SK-N-SH (cell line): ENCODE measurements around the gene CASK. TPM values are rescaled to one million over a fixed set of nuclear protein-coding genes. Genes with fewer than 3 reads are reported as not detected.
"Not testable (repeated sequence)": the region's sequence is repeated elsewhere in the genome, so short reads cannot be mapped to it uniquely, and the experiment has no call there.

Source experiments
- CTCF ChIA-PET: fragments of 300-600, 350-600 bp; formaldehyde crosslinking; extraction: SDS; loops from one replicate; lab custom pipeline; 2021; lab: Yijun Ruan, JAX
- POLR2A ChIA-PET: fragments of 350-600 bp; sonication (Branson Sonifier 250); formaldehyde crosslinking; extraction: SDS; loops from one replicate; lab custom pipeline; 2020; ENCODE audit warnings: antibody characterized with exemption, inconsistent platforms; lab: Yijun Ruan, JAX
- DNase-seq: peaks from one replicate; pipeline ENCODE4 v3.0.0; 2012
- H2AFZ ChIP-seq: fragments of 200-600 bp; sonication (generic); 2 replicates; pipeline ENCODE4 v1.8.1; 2016; ENCODE audit warnings: antibody characterized with exemption, mild to moderate bottlenecking, low read depth
- H3F3A ChIP-seq: fragments of 200-600 bp; sonication (generic); replicated peaks from 2 replicates; pipeline ENCODE3; 2016; ENCODE audit warnings: antibody characterized with exemption, mild to moderate bottlenecking; ENCODE audit not compliant: insufficient read depth
- H3K27ac ChIP-seq, 2 experiments: fragments of 200-500 bp in 1 of 2; fragments of 200-600 bp in 1 of 2; sonication (Bioruptor generic) in 1 of 2; sonication (generic), shearing (Covaris generic) in 1 of 2; 2 replicates each; pipeline versions ENCODE4 v1.5.1 to v1.6.1; 2014 to 2016; ENCODE audit warnings: low read depth in 2 of 2, inconsistent platforms in 1 of 2, low read length in 1 of 2, mild to moderate bottlenecking in 1 of 2, mixed read lengths in 1 of 2
- H3K27me3 ChIP-seq: fragments of 200-600 bp; sonication (generic), shearing (Covaris generic); 2 replicates; pipeline ENCODE4 v1.6.1; 2016; ENCODE audit warnings: mixed run types; ENCODE audit not compliant: insufficient read depth
- H3K36me3 ChIP-seq, 2 experiments: fragments of 200-500 bp in 1 of 2; fragments of 200-600 bp in 1 of 2; sonication (Bioruptor generic) in 1 of 2; sonication (generic) in 1 of 2; replicated peaks in 1 of 2; 2 replicates each; pipeline versions ENCODE3 to v1.5.1; 2014 to 2016; ENCODE audit warnings: low read length in 1 of 2, mild to moderate bottlenecking in 1 of 2; ENCODE audit not compliant: insufficient read depth in 2 of 2, control insufficient read depth in 1 of 2
- H3K4me1 ChIP-seq, 2 experiments: fragments of 200-500 bp in 1 of 2; fragments of 200-600 bp in 1 of 2; sonication (Bioruptor generic) in 1 of 2; sonication (generic), shearing (Covaris generic) in 1 of 2; 2 replicates each; pipeline versions ENCODE4 v1.5.1 to v1.6.1; 2014 to 2016; ENCODE audit warnings: low read depth in 1 of 2, low read length in 1 of 2, mixed run types in 1 of 2; ENCODE audit not compliant: insufficient read depth in 2 of 2, control insufficient read depth in 1 of 2
- H3K4me2 ChIP-seq: fragments of 200-600 bp; sonication (generic), shearing (Covaris generic); 2 replicates; pipeline ENCODE4 v1.6.1; 2017; ENCODE audit warnings: mixed run types
- H3K4me3 ChIP-seq, 2 experiments: fragments of 200-500 bp in 1 of 2; fragments of 200-600 bp in 1 of 2; sonication (Bioruptor generic) in 1 of 2; sonication (generic), shearing (Covaris generic) in 1 of 2; 2 replicates each; pipeline versions ENCODE4 v1.5.1 to v1.8.1; 2014 to 2016; ENCODE audit warnings: low read depth in 2 of 2, inconsistent platforms in 1 of 2, low read length in 1 of 2, mild to moderate bottlenecking in 1 of 2, mixed read lengths in 1 of 2, moderate library complexity in 1 of 2
- H3K79me2 ChIP-seq: fragments of 200-600 bp; sonication (generic); 2 replicates; pipeline ENCODE4 v1.8.1; 2017; ENCODE audit warnings: mild to moderate bottlenecking; ENCODE audit not compliant: insufficient read depth
- H3K9ac ChIP-seq: fragments of 200-600 bp; sonication (generic); 2 replicates; pipeline ENCODE4 v1.6.1; 2017; ENCODE audit warnings: mixed run types
- H3K9me2 ChIP-seq: fragments of 200-600 bp; sonication (generic); 2 replicates; pipeline ENCODE4 v1.6.1; 2017; ENCODE audit warnings: mixed run types
- H3K9me3 ChIP-seq: fragments of 200-600 bp; sonication (generic); 2 replicates; pipeline ENCODE4 v1.6.1; 2017; ENCODE audit warnings: mixed run types, mild to moderate bottlenecking, moderate library complexity
- H4K20me1 ChIP-seq: fragments of 200-600 bp; sonication (generic); 2 replicates; pipeline ENCODE4 v1.6.1; 2017; ENCODE audit warnings: mild to moderate bottlenecking, mixed run types; ENCODE audit not compliant: insufficient read depth
- FOXM1 ChIP-seq: IDR thresholded peaks from 2 replicates; pipeline ENCODE4 v1.4.0; 2012; ENCODE audit warnings: low read depth, mild to moderate bottlenecking
- JUND ChIP-seq: IDR thresholded peaks from 2 replicates; pipeline ENCODE4 v1.4.0; 2012
- MXI1 ChIP-seq: IDR thresholded peaks from 2 replicates; pipeline ENCODE4 v1.6.1; 2012; ENCODE audit warnings: mild to moderate bottlenecking, low read depth, low read length, improper control_type of control experiment
- RCOR1 ChIP-seq: fragments of 150-350 bp; IDR thresholded peaks from 2 replicates; pipeline ENCODE4 v1.6.1; 2017; ENCODE audit warnings: antibody characterized with exemption, low read length
- RXRA ChIP-seq: IDR thresholded peaks from 2 replicates; pipeline ENCODE4 v1.4.0; 2012; ENCODE audit warnings: low read depth, mild to moderate bottlenecking, borderline replicate concordance
- TCF12 ChIP-seq: IDR thresholded peaks from 2 replicates; pipeline ENCODE4 v1.4.0; 2012
- TEAD4 ChIP-seq: IDR thresholded peaks from 2 replicates; pipeline ENCODE4 v1.4.0; 2012; ENCODE audit warnings: mild to moderate bottlenecking, borderline replicate concordance; ENCODE audit not compliant: insufficient read depth
- YY1 ChIP-seq: IDR thresholded peaks from 2 replicates; pipeline ENCODE4 v1.4.0; 2012; ENCODE audit warnings: low read depth, mild to moderate bottlenecking
- WGBS: methylation state at CpG from one replicate; pipeline ENCODE4 v1.1.6; 2017; ENCODE audit warnings: low lambda C conversion rate; 5-methylcytosine and 5-hydroxymethylcytosine counted together
- polyA plus RNA-seq, 3 experiments: library from polyadenylated mRNA; depleted of rRNA; stranded (reverse); fragments of >200 nt; gene quantifications; 2 replicates each; pipeline ENCODE4 v1.2.3, GENCODE V29; 2012

Gene CASK
- polyA plus RNA-seq, 1 of the 3 experiments (the other 2 are of a cell fraction) = 7.0 TPM

DNA sequence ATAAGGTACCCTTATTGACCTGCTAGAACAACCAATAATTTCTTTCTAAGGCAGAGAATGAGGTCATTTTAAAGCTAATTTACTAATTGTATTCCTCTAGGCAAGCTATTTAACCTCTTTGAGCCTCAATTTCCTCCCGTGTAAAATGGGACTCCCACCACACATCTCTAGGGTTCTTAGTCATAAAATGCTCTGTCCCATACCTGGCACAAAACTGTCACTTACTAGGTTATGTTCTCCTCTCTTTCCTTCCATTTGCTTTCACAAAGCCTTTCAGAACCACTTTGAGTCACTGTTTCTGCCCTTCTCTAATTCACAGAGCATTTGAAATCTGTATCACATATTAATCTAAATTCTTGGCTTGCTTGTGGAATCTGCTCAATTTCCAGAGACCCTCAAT lies 201.8 kb downstream of the CASK start:
- no peaks in the 10 kb centered on the region for H3K9me3 ChIP-seq
- no peaks in the 10 kb centered on the region for H3K27me3 ChIP-seq
- H3K27ac ChIP-seq = no peak overlapping the region
- H3K4me2 ChIP-seq = no peak overlapping the region
- no peak overlapping the region for H2AFZ ChIP-seq
- ChIA-PET POLR2A (no interaction called here), CTCF (no interaction called here)
- no peaks in the 10 kb centered on the region for H3K79me2 ChIP-seq
- no peak overlapping the region for H3K4me3 ChIP-seq
- TF ChIP-seq JUND (no peak), TEAD4 (no peak)
- no peak overlapping the region for H3K9ac ChIP-seq
- no peaks in the 10 kb centered on the region for H3F3A ChIP-seq
- no peaks in the 10 kb centered on the region for H3K36me3 ChIP-seq
- H3K9me2 ChIP-seq = no peaks in the 10 kb centered on the region
- 0% methylated on average over 1 of the region's 1 CpG for WGBS
- no peaks in the 10 kb centered on the region for H3K4me1 ChIP-seq
- DNase-seq = no peak
- no peaks in the 10 kb centered on the region for H4K20me1 ChIP-seq

DNA sequence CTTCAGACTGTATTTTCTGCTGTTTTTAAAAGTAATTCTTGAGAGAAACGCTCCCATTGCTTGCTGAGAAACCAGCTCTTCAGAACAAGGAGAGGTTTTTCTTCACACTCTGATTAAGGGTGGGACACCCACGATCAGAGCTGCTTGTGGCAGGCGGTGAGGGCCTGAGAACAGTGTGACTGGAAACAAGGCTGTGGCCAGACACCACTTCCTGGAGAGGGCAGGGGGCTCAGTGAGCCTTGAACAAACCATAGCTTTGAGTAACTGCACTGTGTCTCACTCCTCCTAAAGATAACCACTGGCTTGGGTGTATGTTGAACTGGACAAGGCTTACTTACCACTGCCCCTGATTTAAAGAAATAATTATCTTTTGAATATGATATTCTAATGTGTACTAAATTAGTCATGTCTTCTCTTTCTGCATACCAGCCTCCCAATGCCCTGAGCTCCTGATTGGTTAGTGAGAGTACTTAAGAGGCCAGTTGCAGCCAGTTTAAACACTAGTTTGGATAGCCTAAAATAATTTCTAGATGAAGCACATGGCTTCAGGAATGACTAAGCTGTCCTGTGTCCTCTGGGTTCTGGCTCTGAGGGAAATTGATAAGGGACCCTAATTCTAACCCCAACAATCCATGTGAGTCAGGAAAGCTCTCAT lies 203.1 kb downstream of the CASK start:
- no peaks in the 10 kb centered on the region for H3K27me3 ChIP-seq
- H3K9me3 ChIP-seq = no peaks in the 10 kb centered on the region
- 54% methylated on average over 2 of the region's 3 CpGs for WGBS
- H3K4me3 ChIP-seq = no peak overlapping the region
- TF ChIP-seq FOXM1 (no peak), RCOR1 (no peak), TCF12 (no peak), MXI1 (no peak), YY1 (no peak), RXRA (no peak)
- DNase-seq = no peak
- H3K4me2 ChIP-seq = no peak overlapping the region
- no peaks in the 10 kb centered on the region for H3K4me1 ChIP-seq
- H3K27ac ChIP-seq = no peak overlapping the region
- CTCF ChIA-PET = interaction anchor here (0.9 kb wide), 1 partner anchor 11 kb away, joined by 3 read pairs; no protein-coding TSS in a partner anchor
- no peaks in the 10 kb centered on the region for H3K79me2 ChIP-seq
- H3K36me3 ChIP-seq = no peaks in the 10 kb centered on the region
- H3K9ac ChIP-seq = no peak overlapping the region
- POLR2A ChIA-PET = no interaction called here
- no peaks in the 10 kb centered on the region for H3F3A ChIP-seq
- no peaks in the 10 kb centered on the region for H4K20me1 ChIP-seq
- H2AFZ ChIP-seq = no peak overlapping the region
- H3K9me2 ChIP-seq = no peaks in the 10 kb centered on the region

DNA sequence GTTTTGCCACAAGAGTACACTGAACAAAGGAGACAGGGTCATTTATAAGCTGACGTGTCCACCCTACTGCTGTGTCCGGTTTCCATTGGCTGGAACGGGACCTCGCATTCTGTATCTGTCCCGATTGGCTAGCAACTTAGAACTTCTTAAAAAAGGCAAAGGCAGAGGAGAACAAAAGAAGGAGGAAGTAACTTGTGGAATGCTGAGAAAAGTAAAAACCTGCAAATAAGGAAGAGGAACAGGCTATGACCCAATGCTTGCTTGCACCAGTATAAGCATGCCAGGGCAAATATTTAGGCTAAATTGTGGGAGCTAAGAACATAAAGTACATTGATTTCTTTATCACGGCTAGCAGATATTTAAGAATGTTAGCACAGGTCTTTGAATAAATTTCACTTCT lies 203.7 kb downstream of the CASK start:
- H3K9me2 ChIP-seq, H3F3A ChIP-seq, H3K9me3 ChIP-seq, H3K9ac ChIP-seq, H3K79me2 ChIP-seq, H3K4me2 ChIP-seq, H3K27me3 ChIP-seq, H2AFZ ChIP-seq, H3K27ac ChIP-seq, DNase-seq, H3K4me1 ChIP-seq, H4K20me1 ChIP-seq, H3K36me3 ChIP-seq, POLR2A ChIA-PET, H3K4me3 ChIP-seq: not testable (repeated sequence)
- WGBS = 50% methylated on average over 6 of the region's 6 CpGs
- CTCF ChIA-PET = interaction anchor here (0.9 kb wide), 1 partner anchor 11 kb away, joined by 3 read pairs; no protein-coding TSS in a partner anchor
